ENCODE measurements around the gene MED8.

The MED8 gene

GRCh38 chr1:43423672-43424550 lies 34.3 kb upstream of the MED8 start:
- no peak for TF ChIP-seq CTCF (IDR thresholded peaks at IDR 0.05; ENCODE audit: low read depth, low read length)
- no peak for DNase-seq
- no peak overlapping the region for H3K4me3 ChIP-seq (ENCODE audit: low read depth, low read length)
- H3K27me3 ChIP-seq (ENCODE audit: insufficient read depth, low read depth, severe bottlenecking) = no peaks in the 10 kb centered on the region
- no peaks in the 10 kb centered on the region for H3K9me3 ChIP-seq (ENCODE audit: severe bottlenecking)
- H3K36me3 ChIP-seq = peaks cover 86% of the 10 kb centered on the region
- no peak overlapping the region for H3K27ac ChIP-seq

GRCh38 chr1:43422995-43423671 lies 33.5 kb upstream of the MED8 start:
- Histone ChIP-seq H3K9me3 (ENCODE audit: severe bottlenecking) (no peaks in the 10 kb centered on the region), H3K27ac (no peak overlapping the region), H3K4me3 (ENCODE audit: low read depth, low read length) (no peak overlapping the region), H3K36me3 (peaks cover 85% of the 10 kb centered on the region), H3K27me3 (ENCODE audit: insufficient read depth, low read depth, severe bottlenecking) (no peaks in the 10 kb centered on the region)
- no peak for TF ChIP-seq CTCF (IDR thresholded peaks at IDR 0.05; ENCODE audit: low read depth, low read length)
- DNase-seq = no peak

GRCh38 chr1:43421976-43422750 lies 32.6 kb upstream of the MED8 start:
- H3K4me3 ChIP-seq (ENCODE audit: low read depth, low read length) = no peak overlapping the region
- H3K27me3 ChIP-seq (ENCODE audit: insufficient read depth, low read depth, severe bottlenecking) = no peaks in the 10 kb centered on the region
- H3K27ac ChIP-seq = no peak overlapping the region
- no peak for DNase-seq
- H3K36me3 ChIP-seq = peaks cover 83% of the 10 kb centered on the region
- no peak for TF ChIP-seq CTCF (IDR thresholded peaks at IDR 0.05; ENCODE audit: low read depth, low read length)
- no peaks in the 10 kb centered on the region for H3K9me3 ChIP-seq (ENCODE audit: severe bottlenecking)

GRCh38 chr1:43421396-43421795 lies 31.8 kb upstream of the MED8 start:
- no peaks in the 10 kb centered on the region for H3K9me3 ChIP-seq (ENCODE audit: severe bottlenecking)
- H3K4me3 ChIP-seq (ENCODE audit: low read depth, low read length) = no peak overlapping the region
- no peak for TF ChIP-seq CTCF (IDR thresholded peaks at IDR 0.05; ENCODE audit: low read depth, low read length)
- peaks cover 81% of the 10 kb centered on the region for H3K36me3 ChIP-seq
- no peak overlapping the region for H3K27ac ChIP-seq
- no peak for DNase-seq
- H3K27me3 ChIP-seq (ENCODE audit: insufficient read depth, low read depth, severe bottlenecking) = no peaks in the 10 kb centered on the region

- H3K36me3 ChIP-seq = peaks cover 78% of the 10 kb centered on the region
- H3K27ac ChIP-seq = no peak overlapping the region
Measured at GRCh38 chr1:43420874-43421273, 31.3 kb upstream of the MED8 start.

More at GRCh38 chr1:43420874-43421273, 31.3 kb upstream of the MED8 start:
- Histone ChIP-seq H3K27me3 (ENCODE audit: insufficient read depth, low read depth, severe bottlenecking) (no peaks in the 10 kb centered on the region), H3K9me3 (ENCODE audit: severe bottlenecking) (no peaks in the 10 kb centered on the region), H3K4me3 (ENCODE audit: low read depth, low read length) (no peak overlapping the region)
- DNase-seq = no peak
- no peak for TF ChIP-seq CTCF (IDR thresholded peaks at IDR 0.05; ENCODE audit: low read depth, low read length)

Data from WERI-Rb-1 (cell line).